Stimulated activated CD4-positive, alpha-beta T cell treated with anti-CD3 and anti-CD28 coated beads, Interleukin-12 subunit alpha, Interleukin-12 subunit beta, amount 100 ng/mL, for 48 hours (primary cell): ENCODE data around the gene GBF1.

Experiments used
- DNase-seq, 3 donors: peaks; one replicate each; pipeline ENCODE4 v3.0.0-alpha.2; 2020; ENCODE audit warnings: low read depth in 2 of 3, low spot score in 1 of 3

The GBF1 gene

GRCh38 chr10:102264371-102264770, 19.0 kb downstream of the GBF1 start:
- DNase-seq = no peak

- DNase-seq = no peak
These were observed 21.3 kb downstream of the GBF1 start for GRCh38 chr10:102266670-102267069.

GRCh38 chr10:102267748-102268147, 22.4 kb downstream of the GBF1 start:
- DNase-seq = no peak

GRCh38 chr10:102268375-102268888, 23.1 kb downstream of the GBF1 start:
- no peak for DNase-seq

GRCh38 chr10:102269017-102269416, 23.7 kb downstream of the GBF1 start:
- no peak for DNase-seq

GRCh38 chr10:102274062-102274461, 28.7 kb downstream of the GBF1 start:
- DNase-seq = no peak

GRCh38 chr10:102275343-102275742, 30.0 kb downstream of the GBF1 start:
- no peak for DNase-seq

- DNase-seq = no peak
These were observed 33.8 kb downstream of the GBF1 start for GRCh38 chr10:102279104-102279503.

GRCh38 chr10:102280397-102281101, 35.2 kb downstream of the GBF1 start:
- no peak for DNase-seq

GRCh38 chr10:102281102-102281487, 35.8 kb downstream of the GBF1 start:
- no peak for DNase-seq

GRCh38 chr10:102283488-102283887, 38.2 kb downstream of the GBF1 start:
- no peak for DNase-seq

GRCh38 chr10:102283890-102284289, 38.6 kb downstream of the GBF1 start:
- DNase-seq = no peak

GRCh38 chr10:102284531-102284930, 39.2 kb downstream of the GBF1 start:
- no peak for DNase-seq

- DNase-seq = no peak
These were observed 39.8 kb downstream of the GBF1 start for GRCh38 chr10:102285133-102285532.

GRCh38 chr10:102286216-102286615, 40.9 kb downstream of the GBF1 start:
- no peak for DNase-seq

GRCh38 chr10:102287538-102287937, 42.2 kb downstream of the GBF1 start:
- DNase-seq = no peak

GRCh38 chr10:102287991-102288390, 42.7 kb downstream of the GBF1 start:
- no peak for DNase-seq

- DNase-seq = no peak
These were observed 44.0 kb downstream of the GBF1 start for GRCh38 chr10:102289356-102289755.

GRCh38 chr10:102289840-102290239, 44.5 kb downstream of the GBF1 start:
- no peak for DNase-seq

- DNase-seq = no peak
These were observed 46.0 kb downstream of the GBF1 start for GRCh38 chr10:102291221-102291905.

- DNase-seq = no peak
These were observed 51.8 kb downstream of the GBF1 start for GRCh38 chr10:102297101-102297500.

- no peak for DNase-seq
These were observed 53.6 kb downstream of the GBF1 start for GRCh38 chr10:102298899-102299298.

- no peak for DNase-seq
These were observed 54.5 kb downstream of the GBF1 start for GRCh38 chr10:102299873-102300272.
